H9 (cell line): Measurements from ENCODE around the gene PDS5A. TPM values are rescaled to one million over a fixed set of nuclear protein-coding genes. Genes with fewer than 3 reads are reported as not detected.

Source experiments
- DNase-seq: peaks from one replicate; pipeline ENCODE4 v3.0.0-alpha.2; 2017
- H2AFZ ChIP-seq: one replicate; pipeline ENCODE4 v1.6.1; 2013; ENCODE audit warnings: mild to moderate bottlenecking, low read length, control low read depth, moderate library complexity
- H2AK5ac ChIP-seq: 2 replicates; pipeline ENCODE4 v1.6.1; 2013; ENCODE audit warnings: low read length, control low read depth, mixed read lengths; ENCODE audit not compliant: insufficient read length
- H2BK120ac ChIP-seq: one replicate; pipeline ENCODE4 v1.6.1; 2013; ENCODE audit warnings: low read depth, mild to moderate bottlenecking, low read length, control low read depth, inconsistent platforms; ENCODE audit not compliant: poor library complexity, severe bottlenecking
- H2BK12ac ChIP-seq: 2 replicates; pipeline ENCODE4 v1.6.1; 2013; ENCODE audit warnings: low read length, control low read depth, mixed read lengths, low read depth; ENCODE audit not compliant: insufficient read length
- H2BK15ac ChIP-seq: 2 replicates; pipeline ENCODE4 v1.6.1; 2013; ENCODE audit warnings: low read depth, low read length, control low read depth
- H2BK20ac ChIP-seq: one replicate; pipeline ENCODE4 v1.6.1; 2013; ENCODE audit warnings: low read depth, mild to moderate bottlenecking, low read length, control low read depth, inconsistent platforms; ENCODE audit not compliant: poor library complexity, severe bottlenecking
- H2BK5ac ChIP-seq: 2 replicates; pipeline ENCODE4 v1.6.1; 2013; ENCODE audit warnings: low read length, control low read depth, mixed read lengths; ENCODE audit not compliant: insufficient read length
- H3K14ac ChIP-seq: 2 replicates; pipeline ENCODE4 v1.6.1; 2013; ENCODE audit warnings: low read length, control low read depth; ENCODE audit not compliant: insufficient read depth
- H3K18ac ChIP-seq: 2 replicates; pipeline ENCODE4 v1.6.1; 2013; ENCODE audit warnings: low read depth, mild to moderate bottlenecking, mixed read lengths, low read length, control low read depth; ENCODE audit not compliant: insufficient read length
- H3K23ac ChIP-seq: 2 replicates; pipeline ENCODE4 v1.6.1; 2013; ENCODE audit warnings: low read length, control low read depth, mixed read lengths, low read depth; ENCODE audit not compliant: insufficient read length
- H3K23me2 ChIP-seq: 2 replicates; pipeline ENCODE4 v1.6.1; 2013; ENCODE audit warnings: low read depth, mild to moderate bottlenecking, mixed read lengths, low read length, control low read depth; ENCODE audit not compliant: insufficient read length, poor library complexity, severe bottlenecking
- H3K27ac ChIP-seq: 2 replicates; pipeline ENCODE4 v1.5.1; 2013; ENCODE audit warnings: low read length, control low read depth, mixed read lengths, low read depth; ENCODE audit not compliant: insufficient read length
- H3K27me3 ChIP-seq: 2 replicates; pipeline ENCODE4 v1.6.1; 2013; ENCODE audit warnings: low read length, control low read depth, inconsistent platforms; ENCODE audit not compliant: insufficient read depth
- H3K4ac ChIP-seq: 2 replicates; pipeline ENCODE4 v1.6.1; 2013; ENCODE audit warnings: low read depth, mild to moderate bottlenecking, control low read depth, inconsistent platforms, low read length, moderate library complexity
- H3K4me1 ChIP-seq: 2 replicates; pipeline ENCODE4 v1.6.1; 2013; ENCODE audit warnings: low read length, control low read depth, inconsistent platforms; ENCODE audit not compliant: insufficient read depth
- H3K4me2 ChIP-seq: 2 replicates; pipeline ENCODE4 v1.6.1; 2013; ENCODE audit warnings: low read length, control low read depth, mixed read lengths; ENCODE audit not compliant: insufficient read length, insufficient read depth
- H3K56ac ChIP-seq: 2 replicates; pipeline ENCODE4 v1.6.1; 2013; ENCODE audit warnings: low read depth, mild to moderate bottlenecking, mixed read lengths, low read length, control low read depth; ENCODE audit not compliant: insufficient read length
- H3K79me1 ChIP-seq: 2 replicates; pipeline ENCODE4 v1.6.1; 2013; ENCODE audit warnings: low read depth, mild to moderate bottlenecking, moderate library complexity, low read length, control low read depth, inconsistent platforms; ENCODE audit not compliant: insufficient read depth, poor library complexity, severe bottlenecking
- H3K79me2 ChIP-seq: 2 replicates; pipeline ENCODE4 v1.6.1; 2013; ENCODE audit warnings: low read length, control low read depth, inconsistent platforms; ENCODE audit not compliant: insufficient read depth
- H3K9ac ChIP-seq: 2 replicates; pipeline ENCODE4 v1.6.1; 2013; ENCODE audit warnings: low read length, control low read depth, mixed read lengths; ENCODE audit not compliant: insufficient read length; ENCODE audit errors: extremely low read depth
- H3K9me3 ChIP-seq: one replicate; pipeline ENCODE4 v1.6.1; 2013; ENCODE audit warnings: low read depth, low read length, inconsistent platforms; ENCODE audit not compliant: control insufficient read depth
- H3T11ph ChIP-seq: one replicate; pipeline ENCODE4 v1.6.1; 2013; ENCODE audit warnings: mild to moderate bottlenecking, low read length, control low read depth, inconsistent platforms
- H4K20me1 ChIP-seq: one replicate; pipeline ENCODE4 v1.6.1; 2013; ENCODE audit not compliant: control insufficient read depth, insufficient read length, insufficient read depth
- H4K5ac ChIP-seq: 2 replicates; pipeline ENCODE4 v1.6.1; 2013; ENCODE audit warnings: low read depth, mild to moderate bottlenecking, mixed read lengths, low read length, control low read depth; ENCODE audit not compliant: insufficient read length
- H4K8ac ChIP-seq: replicated peaks from 2 replicates; pipeline ENCODE4 v1.6.1; 2013; ENCODE audit warnings: low read length, control low read depth, mixed read lengths, low read depth; ENCODE audit not compliant: insufficient read length
- H4K91ac ChIP-seq: 2 replicates; pipeline ENCODE4 v1.6.1; 2013; ENCODE audit warnings: low read depth, mild to moderate bottlenecking, moderate library complexity, mixed read lengths, low read length, control low read depth; ENCODE audit not compliant: insufficient read length
- H3K27ac Mint-ChIP-seq, 3 experiments: 2 replicates in 2 of 3; 3 replicates in 1 of 3; pipeline ENCODE4 v1.8.0; 2020 to 2021; ENCODE audit warnings: mixed read lengths in 3 of 3, mild to moderate bottlenecking in 1 of 3, moderate library complexity in 1 of 3
- H3K27me3 Mint-ChIP-seq: 2 replicates; pipeline ENCODE4 v1.8.0; 2021; ENCODE audit warnings: low read depth, mild to moderate bottlenecking, moderate library complexity, mixed read lengths
- H3K36me3 Mint-ChIP-seq, 3 experiments: 2 replicates in 2 of 3; 3 replicates in 1 of 3; pipeline ENCODE4 v1.8.0; 2020 to 2021; ENCODE audit warnings: low read depth in 3 of 3, mixed read lengths in 3 of 3; ENCODE audit not compliant: insufficient read depth in 1 of 3
- H3K4me1 Mint-ChIP-seq, 2 experiments: 2 replicates each; pipeline ENCODE4 v1.8.0; 2020; ENCODE audit warnings: mixed read lengths in 2 of 2
- H3K4me3 Mint-ChIP-seq, 2 experiments: 2 replicates in 1 of 2; 3 replicates in 1 of 2; pipeline ENCODE4 v1.8.0; 2020 to 2021; ENCODE audit warnings: mild to moderate bottlenecking in 2 of 2, mixed read lengths in 2 of 2, moderate library complexity in 1 of 2
- H3K9me3 Mint-ChIP-seq, 2 experiments: 2 replicates in 1 of 2; 3 replicates in 1 of 2; pipeline ENCODE4 v1.8.0; 2020; ENCODE audit warnings: mild to moderate bottlenecking in 2 of 2, mixed read lengths in 2 of 2, moderate library complexity in 1 of 2
- CTCF ChIP-seq: fragments of 200-600 bp; sonication (generic); conservative IDR thresholded peaks from 3 replicates; pipeline ENCODE4 v1.8.0; 2021; ENCODE audit warnings: antibody characterized with exemption, mild to moderate bottlenecking
- WGBS: extraction: QIAGEN DNeasy Blood & Tissue Kit; methylation state at CpG from one replicate; pipeline ENCODE4 v1.1.7; 2013; ENCODE audit warnings: missing lambda C conversion rate, low lambda C conversion rate, mixed read lengths; ENCODE audit not compliant: insufficient read length; ENCODE audit errors: extremely low coverage; 5-methylcytosine and 5-hydroxymethylcytosine counted together
- total RNA-seq: library from RNA; stranded (reverse); gene quantifications from 2 replicates; pipeline ENCODE4 v1.2.1, GENCODE V29; 2021

PDS5A gene
- total RNA-seq, 1 experiment from 2014 or later = 65.4 TPM

GRCh38 chr4:39820186-39820585, 157.5 kb downstream of the PDS5A start:
- H3K27ac Mint-ChIP-seq = peak overlapping the region; percentile 60 to 97 (median 91); a peak in 6 of 7 replicates
- Histone ChIP-seq H3K79me2 (no peaks in the 10 kb centered on the region), H2AFZ (no peak overlapping the region), H3K18ac (no peak overlapping the region), H4K5ac (no peak overlapping the region), H2BK20ac (no peak overlapping the region), H2BK5ac (no peak overlapping the region), H3K27me3 (no peaks in the 10 kb centered on the region), H4K20me1 (no peaks in the 10 kb centered on the region), H3K79me1 (no peaks in the 10 kb centered on the region), H4K8ac (no peak overlapping the region), H4K91ac (no peak overlapping the region), H3K4ac (no peak overlapping the region), H3T11ph (no peak overlapping the region), H2BK15ac (no peak overlapping the region), H3K23me2 (no peaks in the 10 kb centered on the region), H3K4me1 (no peaks in the 10 kb centered on the region; the same call in 1 of the 2 replicates), H2BK120ac (no peak overlapping the region), H3K4me2 (no peak overlapping the region), H3K9me3 (no peaks in the 10 kb centered on the region), H3K9ac (no peak overlapping the region), H3K27ac (no peak overlapping the region), H2AK5ac (no peak overlapping the region), H3K56ac (no peak overlapping the region), H2BK12ac (no peak overlapping the region), H3K14ac (no peak overlapping the region), H3K23ac (no peak overlapping the region)
- H3K27me3 Mint-ChIP-seq = no peaks in the 10 kb centered on the region
- no peaks in the 10 kb centered on the region for H3K9me3 Mint-ChIP-seq
- TF ChIP-seq CTCF = no peak
- H3K4me3 Mint-ChIP-seq = no peak overlapping the region
- WGBS = no CpG with 5 or more reads among the region's 5 CpGs
- peak; percentile 41 for DNase-seq
- H3K36me3 Mint-ChIP-seq = peaks cover 6 to 14% (median 10%) of the 10 kb centered on the region in 3 experiments; a peak in 5 of 7 replicates
- peaks cover 10 to 15% of the 10 kb centered on the region in 2 experiments for H3K4me1 Mint-ChIP-seq
